ENCODE measurements around the gene ACAD8. TPM values are rescaled to one million over a fixed set of nuclear protein-coding genes. Genes with fewer than 3 reads are reported as not detected.

ACAD8 gene
- total and polyA plus RNA-seq, 2 of the 8 experiments (the other 6 are each of a cell fraction or from before 2014, with no cell fraction given): 45.8 to 52.7 TPM

DNA sequence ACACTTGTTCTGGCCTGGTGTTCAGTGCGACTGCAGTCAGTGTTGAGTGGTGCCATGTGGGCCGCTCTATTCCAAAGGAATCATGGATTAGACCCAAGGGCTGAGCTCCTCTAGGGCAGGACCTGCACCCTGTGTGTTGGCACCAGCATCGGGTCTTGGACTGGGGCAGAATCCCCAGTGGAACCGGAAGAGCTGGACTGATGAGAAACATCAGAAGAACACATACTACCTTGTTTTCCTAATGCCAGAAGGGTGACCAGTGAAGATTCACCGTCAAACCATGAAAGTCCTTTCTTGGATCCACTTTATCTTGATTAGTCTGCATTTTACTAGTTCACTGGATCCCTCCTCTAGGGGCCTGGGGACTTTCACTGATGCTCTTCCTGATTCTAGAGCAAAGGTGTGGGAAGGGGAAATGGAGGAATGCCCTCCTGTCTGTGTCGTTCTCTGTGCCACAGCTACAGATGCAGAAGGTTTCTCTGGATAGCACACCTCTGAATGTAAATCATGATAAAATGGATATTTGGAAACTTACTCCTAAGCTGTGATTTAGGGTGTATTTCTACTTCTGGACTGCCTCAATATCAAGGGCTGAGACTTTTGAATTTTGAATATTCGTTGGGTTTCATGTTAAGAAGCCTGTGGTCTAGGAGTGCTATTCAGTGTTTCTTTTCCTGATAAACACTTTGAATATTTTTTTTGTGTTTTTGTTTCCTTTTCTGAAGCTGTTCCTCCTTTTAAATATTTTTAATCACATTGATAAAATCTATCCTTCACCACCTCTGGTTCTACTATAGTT, 11.8 kb downstream of the ACAD8 start:
- H4K91ac ChIP-seq (replicated peaks; ENCODE audit: insufficient read length, low read length): no peak overlapping the region
- H2BK120ac ChIP-seq (replicated peaks; ENCODE audit: low read depth, low read length): no peak overlapping the region
- ChIA-PET CTCF (ENCODE audit: partially characterized antibody) (interaction anchor here (1.7 to 7.1 kb wide), 2 partner anchors 10 to 34 kb away, joined by 4 to 114 read pairs; partner anchors contain the start of gene GLB1L3), POLR2A (ENCODE audit: partially characterized antibody) (interaction anchor here (1.2 to 9.2 kb wide), 3 partner anchors 11 to 16 kb away, joined by 3 to 76 read pairs (median 16); partner anchors contain the start of genes ACAD8, GLB1L3 and THYN1)
- H3K23ac ChIP-seq (ENCODE audit: insufficient read length): no peak overlapping the region
- H3K27me3 ChIP-seq (replicated peaks in 1 of 4; ENCODE audit: control insufficient read depth in 3 of 4, extremely low read depth in 1 of 4, insufficient read depth in 3 of 4, low read length in 3 of 4): no peaks in the 10 kb centered on the region
- H3K4me3 ChIP-seq (ENCODE audit: extremely low read depth in 1 of 4, insufficient read depth in 2 of 4, low read depth in 3 of 4, low read length in 4 of 4): no peak overlapping the region
- H2AFZ ChIP-seq (ENCODE audit: low read length): no peak overlapping the region
- no peak overlapping the region for H2BK20ac ChIP-seq (ENCODE audit: low read length)
- H4K20me1 ChIP-seq (replicated peaks in 1 of 2; ENCODE audit: control insufficient read depth in 1 of 2, insufficient read depth in 2 of 2, low read length in 2 of 2): peaks cover 0 to 4% of the 10 kb centered on the region in 2 experiments
- H4K8ac ChIP-seq (ENCODE audit: extremely low read depth, insufficient read depth, low read length): no peak overlapping the region
- peaks cover 4 to 15% (median 10%) of the 10 kb centered on the region in 4 experiments for H3K4me1 ChIP-seq (replicated peaks in 1 of 4; ENCODE audit: control insufficient read depth in 3 of 4, insufficient read depth in 4 of 4, low read length in 3 of 4)
- DNase-seq (ENCODE audit: low read depth in 1 of 2, low spot score in 2 of 2) (no peak), FAIRE-seq (no peak)
- no peaks in the 10 kb centered on the region for H3K23me2 ChIP-seq (ENCODE audit: low read depth, low read length)
- peaks cover 0 to 47% of the 10 kb centered on the region in 2 experiments; a peak in 3 of 4 replicates for H3K79me2 ChIP-seq (ENCODE audit: control insufficient read depth in 1 of 2, insufficient read depth in 2 of 2, low read length in 2 of 2)
- TF ChIP-seq GTF2F1 (IDR thresholded peaks at IDR 0.05; ENCODE audit: borderline replicate concordance, low read depth, low read length): no peak
- TF ChIP-seq BCL11A (IDR thresholded peaks at IDR 0.05; ENCODE audit: low read depth in 2 of 2, low read length in 2 of 2): no peak
- TF ChIP-seq SP4 (IDR thresholded peaks at IDR 0.05; ENCODE audit: low read length): no peak
- no peak for TF ChIP-seq RFX5 (IDR thresholded peaks at IDR 0.05; ENCODE audit: borderline replicate concordance, low read depth, low read length)
- no peak overlapping the region for H3K4ac ChIP-seq (replicated peaks; ENCODE audit: insufficient read length, low read depth, low read length)
- H3K9ac ChIP-seq (replicated peaks in 1 of 4; ENCODE audit: extremely low read depth in 1 of 4, low read depth in 3 of 4, low read length in 3 of 4): no peak overlapping the region; a peak in 1 of 7 replicates
- H3K36me3 ChIP-seq (ENCODE audit: control insufficient read depth in 2 of 4, insufficient read depth in 4 of 4, low read length in 3 of 4): peaks cover 3 to 30% (median 14%) of the 10 kb centered on the region in 4 experiments; a peak in 7 of 8 replicates
- H3K18ac ChIP-seq (ENCODE audit: extremely low read depth, low read length): no peak overlapping the region
- no peak overlapping the region; the same call in 1 of the 2 replicates for H2AK5ac ChIP-seq (ENCODE audit: low read depth, low read length)
- no peak overlapping the region for H3K56ac ChIP-seq (replicated peaks; ENCODE audit: insufficient read length, low read depth, low read length)
- no peaks in the 10 kb centered on the region for H3K9me3 ChIP-seq (ENCODE audit: insufficient read depth in 2 of 2, low read depth in 1 of 2, low read length in 1 of 2)
- H3K4me2 ChIP-seq (ENCODE audit: insufficient read depth in 1 of 2, low read depth in 2 of 2, low read length in 2 of 2): no peak overlapping the region
- H3K14ac ChIP-seq (ENCODE audit: insufficient read length): no peak overlapping the region
- H3K79me1 ChIP-seq (ENCODE audit: low read depth, low read length): peaks cover 2% of the 10 kb centered on the region; the same call in 1 of the 2 replicates
- 92% methylated on average over 7 of the region's 7 CpGs; no CpG with 5 or more reads in 1 of the 2 experiments for WGBS, 2 experiments (ENCODE audit: extremely low coverage in 1 of 2, insufficient coverage in 1 of 2, insufficient read length in 1 of 2, insufficient replicate concordance in 2 of 2, low coverage in 1 of 2, low lambda C conversion rate in 2 of 2, missing lambda C conversion rate in 1 of 2)
- H4K5ac ChIP-seq (ENCODE audit: insufficient read length, low read depth, low read length): no peak overlapping the region
- no peak overlapping the region for H2BK15ac ChIP-seq (ENCODE audit: low read length)
- no peak overlapping the region for H2BK12ac ChIP-seq (ENCODE audit: low read depth, low read length)
- H3K27ac ChIP-seq (ENCODE audit: low read depth, low read length): no peak overlapping the region
- H2BK5ac ChIP-seq (ENCODE audit: low read depth, low read length): no peak overlapping the region

Measured in H1 (cell line).